ENCODE data around the gene BPIFB3.

- TF ChIP-seq ZNF274 (IDR thresholded peaks at IDR 0.05; ENCODE audit: low read depth, low read length) (no peak), YY1 (IDR thresholded peaks at IDR 0.05; ENCODE audit: insufficient read depth, insufficient read length) (no peak), SUZ12 (IDR thresholded peaks at IDR 0.05; ENCODE audit: extremely low read depth, insufficient read depth, insufficient read length) (no peak)
Observed at GRCh38 chr20:33017542-33017941, 36.2 kb upstream of the BPIFB3 start.

Data from NT2/D1 (cell line).